Uterus (tissue), 2 donors: ENCODE measurements around the gene EBP.

Source experiments
- CTCF ChIP-seq, 4 experiments: fragments of 200-600 bp in 2 of 4; fragments of 450-650 bp in 2 of 4; sonication (generic) in 2 of 4; IDR thresholded peaks; one replicate each; pipeline ENCODE4 v1.5.1; 2016 to 2019; ENCODE audit warnings: antibody characterized with exemption in 4 of 4, mild to moderate bottlenecking in 2 of 4, moderate library complexity in 1 of 4
- POLR2A ChIP-seq, 2 donors: fragments of 450-650 bp; IDR thresholded peaks; one replicate each; pipeline ENCODE4 v1.6.1; 2016; ENCODE audit warnings: antibody characterized with exemption in 2 of 2, mild to moderate bottlenecking in 1 of 2, moderate library complexity in 1 of 2

- no peak for TF ChIP-seq CTCF (IDR thresholded peaks at IDR 0.05)
- no peak for TF ChIP-seq POLR2A (IDR thresholded peaks at IDR 0.05)
Measured at GRCh38 chrX:48505481-48505880, 16.1 kb upstream of the EBP start.
